D721Med (cell line): ENCODE measurements around the gene AKAP10.
"Not testable (repeated sequence)": the region's sequence is repeated elsewhere in the genome, so short reads cannot be mapped to it uniquely, and the experiment has no call there.

Experiments
- DNase-seq: peaks from one replicate; pipeline ENCODE4 v3.0.0; 2011; ENCODE audit warnings: low spot score; ENCODE audit not compliant: insufficient read length
- FAIRE-seq: peaks from 2 replicates; lab custom pipeline; 2011; peaks lifted over from hg19 to GRCh38; lab: Jason Lieb, UNC
- TF ChIP-seq, protein P1 (sequence below): IDR thresholded peaks from 2 replicates; pipeline ENCODE4 v1.5.1; 2012; ENCODE audit warnings: mild to moderate bottlenecking, control low read depth; ENCODE audit not compliant: insufficient read depth; ENCODE audit errors: missing control alignments

The AKAP10 gene

DNA sequence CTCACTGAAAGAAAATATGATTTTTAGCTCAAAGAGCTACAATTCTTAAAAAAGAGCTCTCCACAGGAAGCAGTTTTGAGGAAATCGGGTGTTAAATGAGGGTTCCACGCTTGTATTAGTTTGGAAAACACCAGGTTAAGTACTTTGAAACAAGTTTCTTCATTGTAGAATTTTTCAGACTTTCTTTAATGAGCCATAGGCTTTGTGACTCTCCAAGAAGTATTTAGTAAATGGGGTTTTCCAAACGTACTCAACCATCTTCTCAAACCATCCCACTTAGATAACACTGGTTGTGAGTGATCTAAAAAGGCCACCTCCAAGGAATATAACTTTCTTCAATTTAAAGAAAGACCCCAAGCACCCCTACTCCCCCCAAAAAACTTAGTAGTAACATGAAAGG is 112.6 kb downstream of the AKAP10 start:
- DNase-seq = no peak
- FAIRE-seq = no peak
- TF ChIP-seq, protein P1, sequence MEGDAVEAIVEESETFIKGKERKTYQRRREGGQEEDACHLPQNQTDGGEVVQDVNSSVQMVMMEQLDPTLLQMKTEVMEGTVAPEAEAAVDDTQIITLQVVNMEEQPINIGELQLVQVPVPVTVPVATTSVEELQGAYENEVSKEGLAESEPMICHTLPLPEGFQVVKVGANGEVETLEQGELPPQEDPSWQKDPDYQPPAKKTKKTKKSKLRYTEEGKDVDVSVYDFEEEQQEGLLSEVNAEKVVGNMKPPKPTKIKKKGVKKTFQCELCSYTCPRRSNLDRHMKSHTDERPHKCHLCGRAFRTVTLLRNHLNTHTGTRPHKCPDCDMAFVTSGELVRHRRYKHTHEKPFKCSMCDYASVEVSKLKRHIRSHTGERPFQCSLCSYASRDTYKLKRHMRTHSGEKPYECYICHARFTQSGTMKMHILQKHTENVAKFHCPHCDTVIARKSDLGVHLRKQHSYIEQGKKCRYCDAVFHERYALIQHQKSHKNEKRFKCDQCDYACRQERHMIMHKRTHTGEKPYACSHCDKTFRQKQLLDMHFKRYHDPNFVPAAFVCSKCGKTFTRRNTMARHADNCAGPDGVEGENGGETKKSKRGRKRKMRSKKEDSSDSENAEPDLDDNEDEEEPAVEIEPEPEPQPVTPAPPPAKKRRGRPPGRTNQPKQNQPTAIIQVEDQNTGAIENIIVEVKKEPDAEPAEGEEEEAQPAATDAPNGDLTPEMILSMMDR = no peak

DNA sequence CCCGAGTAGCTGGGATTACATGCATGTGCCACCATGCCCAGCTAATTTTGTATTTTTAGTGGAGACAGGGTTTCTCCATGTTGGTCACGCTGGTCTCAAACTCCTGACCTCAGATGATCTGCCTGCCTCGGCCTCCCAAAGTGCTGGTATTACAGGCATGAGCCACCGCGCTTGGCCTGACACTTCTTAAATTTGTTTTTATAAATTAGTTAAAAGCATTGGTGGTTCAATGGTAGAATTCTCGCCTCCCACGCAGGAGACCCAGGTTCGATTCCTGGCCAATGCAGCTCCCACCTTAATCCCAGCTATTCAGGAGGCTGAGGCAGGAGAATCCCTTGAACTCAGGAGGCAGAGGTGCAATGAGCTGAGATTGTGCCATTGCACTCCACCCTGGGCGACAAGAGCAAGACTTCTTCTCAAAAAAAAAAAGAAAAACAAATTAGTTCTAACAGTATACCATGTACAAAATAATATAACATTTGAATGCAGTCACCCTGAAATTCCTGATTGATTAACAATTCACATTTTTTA is 116.9 kb downstream of the AKAP10 start:
- FAIRE-seq, DNase-seq: not testable (repeated sequence)

DNA sequence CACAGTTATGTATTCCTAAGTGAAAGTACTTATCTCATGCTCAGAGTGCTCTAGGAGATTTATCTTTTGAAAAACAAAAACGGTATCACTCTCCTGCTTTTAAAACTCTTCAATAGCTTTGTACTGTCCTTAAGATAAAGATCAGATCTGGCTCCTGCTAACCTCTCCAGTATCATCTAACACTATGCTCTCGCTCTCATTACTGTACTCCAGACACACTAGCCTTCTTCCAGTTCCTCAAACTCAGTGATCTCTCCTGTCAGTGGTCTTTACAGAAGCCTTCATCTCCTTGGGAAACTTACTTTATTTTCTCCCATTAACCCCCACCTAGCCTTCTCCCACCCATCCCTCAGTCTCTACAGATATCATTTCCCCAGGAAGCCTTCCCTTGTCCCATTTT is 120.0 kb downstream of the AKAP10 start:
- FAIRE-seq = no peak

More for the DNA sequence above, 120.0 kb downstream of the AKAP10 start:
- TF ChIP-seq, protein P1 = no peak
- no peak for DNase-seq
